ENCODE results near the gene STXBP4.

The STXBP4 gene

DNA sequence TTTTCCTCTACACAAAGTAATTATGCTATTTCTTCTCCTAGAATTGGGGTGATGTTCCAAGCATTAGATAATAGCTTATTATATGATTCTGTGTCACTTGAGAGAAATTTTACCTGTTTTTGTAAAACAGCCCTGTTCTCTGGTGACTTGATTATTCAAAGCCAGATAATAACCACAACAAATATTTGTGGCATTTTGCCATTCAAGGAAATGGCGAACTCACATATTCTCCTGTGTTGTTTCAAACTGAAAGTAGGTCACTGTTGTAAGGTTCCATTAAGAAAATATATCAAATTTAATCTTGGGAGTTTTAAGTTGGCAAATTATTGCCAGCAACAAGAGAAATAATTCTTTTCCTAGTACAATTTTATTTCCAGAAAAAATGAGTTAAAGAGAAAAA lies 124.8 kb downstream of the STXBP4 start:
- TF ChIP-seq, protein P1, sequence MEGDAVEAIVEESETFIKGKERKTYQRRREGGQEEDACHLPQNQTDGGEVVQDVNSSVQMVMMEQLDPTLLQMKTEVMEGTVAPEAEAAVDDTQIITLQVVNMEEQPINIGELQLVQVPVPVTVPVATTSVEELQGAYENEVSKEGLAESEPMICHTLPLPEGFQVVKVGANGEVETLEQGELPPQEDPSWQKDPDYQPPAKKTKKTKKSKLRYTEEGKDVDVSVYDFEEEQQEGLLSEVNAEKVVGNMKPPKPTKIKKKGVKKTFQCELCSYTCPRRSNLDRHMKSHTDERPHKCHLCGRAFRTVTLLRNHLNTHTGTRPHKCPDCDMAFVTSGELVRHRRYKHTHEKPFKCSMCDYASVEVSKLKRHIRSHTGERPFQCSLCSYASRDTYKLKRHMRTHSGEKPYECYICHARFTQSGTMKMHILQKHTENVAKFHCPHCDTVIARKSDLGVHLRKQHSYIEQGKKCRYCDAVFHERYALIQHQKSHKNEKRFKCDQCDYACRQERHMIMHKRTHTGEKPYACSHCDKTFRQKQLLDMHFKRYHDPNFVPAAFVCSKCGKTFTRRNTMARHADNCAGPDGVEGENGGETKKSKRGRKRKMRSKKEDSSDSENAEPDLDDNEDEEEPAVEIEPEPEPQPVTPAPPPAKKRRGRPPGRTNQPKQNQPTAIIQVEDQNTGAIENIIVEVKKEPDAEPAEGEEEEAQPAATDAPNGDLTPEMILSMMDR (IDR thresholded peaks at IDR 0.05; ENCODE audit: low read length): no peak
- TF ChIP-seq EZH2 (optimal IDR thresholded peaks at IDR 0.05; ENCODE audit: low read depth, low read length): no peak
- TF ChIP-seq EZH2phosphoT487 (IDR thresholded peaks at IDR 0.05; ENCODE audit: low read length): no peak
- H3K9ac ChIP-seq (ENCODE audit: low read length): no peak overlapping the region
- no peak for DNase-seq
- no peaks in the 10 kb centered on the region for H3K9me3 ChIP-seq (replicated peaks; ENCODE audit: insufficient read depth, low read length)
- H3F3A ChIP-seq (ENCODE audit: insufficient read depth, low read length): no peaks in the 10 kb centered on the region
- H3K4me3 ChIP-seq (ENCODE audit: low read length): no peak overlapping the region
- no peaks in the 10 kb centered on the region for H3K36me3 ChIP-seq (replicated peaks; ENCODE audit: insufficient read depth, low read length)
- H4K20me1 ChIP-seq (ENCODE audit: insufficient read depth, low read length): no peaks in the 10 kb centered on the region
- H3K4me2 ChIP-seq (ENCODE audit: low read depth, low read length): no peak overlapping the region
- H3K27me3 ChIP-seq (replicated peaks; ENCODE audit: insufficient read depth, low read length): no peaks in the 10 kb centered on the region
- no peak overlapping the region for H3K27ac ChIP-seq (ENCODE audit: low read length)
- no peaks in the 10 kb centered on the region for H3K4me1 ChIP-seq (ENCODE audit: low read length)
- H3K79me2 ChIP-seq (ENCODE audit: low read length): no peaks in the 10 kb centered on the region
- no peak overlapping the region for H2AFZ ChIP-seq (ENCODE audit: low read length)
- H3K9me2 ChIP-seq (replicated peaks; ENCODE audit: insufficient read depth, low read length): no peaks in the 10 kb centered on the region

DNA sequence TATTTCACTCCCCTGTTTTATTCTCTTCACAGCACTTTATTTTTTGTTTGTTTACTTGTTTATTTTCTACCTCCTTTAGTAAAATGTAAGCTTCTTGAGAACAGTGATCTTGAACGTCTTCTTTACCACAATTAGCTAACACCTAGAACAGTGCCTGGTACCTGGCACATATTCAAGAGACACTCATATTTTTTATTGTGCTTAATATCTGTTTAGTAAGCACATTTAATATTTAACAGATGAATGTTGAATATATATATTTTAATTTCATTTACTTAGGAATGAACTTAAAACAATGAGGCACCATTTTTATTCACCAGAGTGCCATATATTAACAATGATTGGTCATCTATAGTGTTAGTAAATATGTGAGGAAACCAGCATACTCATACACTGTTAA lies 130.2 kb downstream of the STXBP4 start:
- no peak overlapping the region for H2AFZ ChIP-seq (ENCODE audit: low read length)
- H3K27ac ChIP-seq (ENCODE audit: low read length): no peak overlapping the region
- no peaks in the 10 kb centered on the region for H3K4me1 ChIP-seq (ENCODE audit: low read length)
- H3K4me3 ChIP-seq (ENCODE audit: low read length): no peak overlapping the region
- no peaks in the 10 kb centered on the region for H3K9me3 ChIP-seq (replicated peaks; ENCODE audit: insufficient read depth, low read length)
- no peaks in the 10 kb centered on the region for H4K20me1 ChIP-seq (ENCODE audit: insufficient read depth, low read length)
- TF ChIP-seq, protein P1 (IDR thresholded peaks at IDR 0.05; ENCODE audit: low read length): no peak
- no peak for TF ChIP-seq EZH2phosphoT487 (IDR thresholded peaks at IDR 0.05; ENCODE audit: low read length)
- H3K27me3 ChIP-seq (replicated peaks; ENCODE audit: insufficient read depth, low read length): no peaks in the 10 kb centered on the region
- H3K4me2 ChIP-seq (ENCODE audit: low read depth, low read length): no peak overlapping the region
- no peaks in the 10 kb centered on the region for H3K9me2 ChIP-seq (replicated peaks; ENCODE audit: insufficient read depth, low read length)
- H3K79me2 ChIP-seq (ENCODE audit: low read length): no peaks in the 10 kb centered on the region
- H3F3A ChIP-seq (ENCODE audit: insufficient read depth, low read length): no peaks in the 10 kb centered on the region
- H3K36me3 ChIP-seq (replicated peaks; ENCODE audit: insufficient read depth, low read length): no peaks in the 10 kb centered on the region; the same call in 1 of the 2 replicates
- H3K9ac ChIP-seq (ENCODE audit: low read length): no peak overlapping the region
- DNase-seq: no peak

DNA sequence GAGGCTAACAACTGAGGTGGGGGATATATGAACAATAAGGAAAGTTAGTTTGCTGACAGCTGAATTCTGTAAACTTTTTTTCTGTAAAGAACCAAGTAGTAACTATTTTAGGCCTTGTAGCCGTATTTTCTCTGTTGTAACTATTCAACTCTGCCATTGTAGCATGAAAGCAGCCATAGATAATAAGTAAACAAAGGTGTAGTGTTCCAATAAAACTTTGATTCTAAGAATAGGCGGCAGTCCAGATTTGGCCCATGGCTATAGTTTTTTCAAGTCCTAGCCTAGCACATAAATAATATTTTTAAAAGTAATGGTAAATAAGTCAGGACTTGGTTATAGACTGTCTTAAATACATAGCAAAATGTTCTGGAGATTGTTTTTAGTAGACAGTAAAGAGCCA lies 142.0 kb downstream of the STXBP4 start:
- Histone ChIP-seq H3K9me2 (replicated peaks; ENCODE audit: insufficient read depth, low read length) (no peaks in the 10 kb centered on the region), H3K79me2 (ENCODE audit: low read length) (no peaks in the 10 kb centered on the region), H3K27ac (ENCODE audit: low read length) (no peak overlapping the region), H2AFZ (ENCODE audit: low read length) (no peak overlapping the region), H3K9ac (ENCODE audit: low read length) (no peak overlapping the region), H4K20me1 (ENCODE audit: insufficient read depth, low read length) (no peaks in the 10 kb centered on the region), H3K36me3 (replicated peaks; ENCODE audit: insufficient read depth, low read length) (no peaks in the 10 kb centered on the region), H3K4me1 (ENCODE audit: low read length) (no peaks in the 10 kb centered on the region), H3K9me3 (replicated peaks; ENCODE audit: insufficient read depth, low read length) (no peaks in the 10 kb centered on the region), H3K4me3 (ENCODE audit: low read length) (no peak overlapping the region), H3F3A (ENCODE audit: insufficient read depth, low read length) (no peaks in the 10 kb centered on the region), H3K27me3 (replicated peaks; ENCODE audit: insufficient read depth, low read length) (no peaks in the 10 kb centered on the region), H3K4me2 (ENCODE audit: low read depth, low read length) (no peak overlapping the region)
- no peak for TF ChIP-seq EZH2 (optimal IDR thresholded peaks at IDR 0.05; ENCODE audit: low read depth, low read length)
- TF ChIP-seq, protein P1 (IDR thresholded peaks at IDR 0.05; ENCODE audit: low read length): no peak
- no peak for TF ChIP-seq EZH2phosphoT487 (IDR thresholded peaks at IDR 0.05; ENCODE audit: low read length)
- DNase-seq: no peak

All from MM.1S (cell line).